Measurements from ENCODE around the gene FAM83G.
A peak's percentile ranks its signal among the peaks of the same experiment; 100 is the strongest.
"Not testable (repeated sequence)": the region's sequence is repeated elsewhere in the genome, so short reads cannot be mapped to it uniquely, and the experiment has no call there.

The FAM83G gene

DNA sequence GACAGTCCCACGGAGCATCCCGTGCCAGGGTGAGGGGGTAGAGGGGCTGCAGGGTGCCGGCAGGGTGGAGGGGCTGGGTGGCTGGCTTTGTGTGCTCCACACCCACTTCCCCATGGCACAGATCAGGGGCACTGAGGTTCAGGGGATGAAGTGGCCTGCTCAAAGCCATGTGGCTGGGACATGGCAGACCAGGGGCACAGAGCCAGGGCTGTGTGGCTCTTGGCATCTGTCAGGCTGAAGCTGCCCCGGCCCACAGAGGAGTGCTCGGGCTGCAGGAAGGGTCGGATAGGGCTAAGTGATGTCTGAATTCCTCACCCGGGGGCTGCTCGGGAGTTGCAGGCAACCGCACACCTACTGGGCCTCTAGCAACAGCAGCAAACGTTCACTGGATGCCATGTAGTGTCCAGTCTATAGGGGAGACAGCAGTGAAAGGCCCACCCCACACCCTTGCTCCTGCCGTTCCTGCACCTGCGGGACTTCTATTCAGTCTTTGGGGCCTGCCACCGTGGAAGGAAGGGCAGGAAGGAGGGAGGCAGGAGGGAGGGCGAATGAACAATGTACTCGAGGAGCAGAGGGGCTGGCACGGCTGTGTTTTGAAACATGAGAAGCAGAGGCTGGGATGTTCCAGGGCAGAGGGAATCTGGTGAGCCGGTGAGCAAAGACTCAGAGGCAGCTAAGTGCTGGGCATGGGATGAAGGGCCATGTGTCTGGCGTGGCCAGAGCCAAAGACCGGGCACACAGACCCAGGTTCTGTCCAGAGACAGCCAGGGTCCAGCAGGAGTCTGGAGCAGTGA lies 37.5 kb downstream of the FAM83G start:
- DNase-seq (ENCODE audit: low spot score), result peak; percentile 82

DNA sequence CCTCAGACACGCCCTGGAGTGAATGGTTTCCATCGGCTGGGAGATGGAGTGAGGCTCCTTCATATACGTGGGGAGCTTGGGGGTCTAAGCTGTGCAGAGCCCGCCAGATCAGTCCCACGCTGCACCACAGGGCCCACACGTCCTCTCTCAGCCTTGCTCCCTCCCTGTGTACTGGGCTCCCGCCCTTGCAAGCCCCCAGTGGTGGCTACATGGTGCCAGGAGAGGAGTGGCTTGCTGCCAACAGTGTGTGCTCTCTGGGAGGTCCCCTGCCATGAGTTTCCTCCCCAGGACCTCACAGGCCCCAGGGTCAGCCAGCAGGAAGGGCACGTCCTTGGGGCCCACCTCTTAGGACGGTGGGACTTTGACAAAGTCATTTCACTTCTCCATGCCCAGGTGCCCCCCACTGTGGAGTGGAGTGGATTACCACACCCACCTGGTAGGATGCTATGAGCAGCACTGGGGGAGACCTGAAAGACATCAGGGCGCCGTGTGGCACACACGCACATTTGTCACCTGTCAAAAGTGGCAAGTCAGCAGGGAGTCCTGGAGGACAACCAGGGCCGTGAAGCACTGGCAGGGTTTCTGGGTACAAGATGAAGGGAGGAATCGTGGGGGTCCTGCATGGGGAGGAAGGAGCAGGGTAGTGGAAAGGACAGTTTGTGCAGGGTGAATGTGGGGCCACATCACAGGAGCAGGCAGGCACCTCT lies 38.9 kb downstream of the FAM83G start:
- no peak for DNase-seq (ENCODE audit: low spot score)

DNA sequence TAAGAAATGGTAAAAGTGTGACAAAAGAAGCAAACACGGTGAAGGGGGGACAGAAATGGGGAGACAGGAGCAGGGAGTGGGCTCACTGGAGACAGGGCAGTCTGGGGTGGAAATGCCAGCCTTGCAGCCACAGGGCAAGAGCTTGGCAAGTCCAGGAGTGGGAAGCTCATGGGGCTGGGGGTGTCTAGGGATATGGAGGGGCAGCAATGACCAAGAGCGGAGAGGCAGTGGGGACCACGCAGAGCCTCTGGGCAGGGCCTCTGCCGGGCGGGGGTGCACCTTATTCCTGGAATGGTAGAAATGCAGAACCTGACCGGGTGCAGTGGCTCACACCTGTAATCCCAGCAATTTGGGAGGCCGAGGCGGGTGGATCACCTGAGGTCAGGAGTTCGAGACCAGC lies 40.0 kb downstream of the FAM83G start:
- no peak for DNase-seq (ENCODE audit: low spot score)

DNA sequence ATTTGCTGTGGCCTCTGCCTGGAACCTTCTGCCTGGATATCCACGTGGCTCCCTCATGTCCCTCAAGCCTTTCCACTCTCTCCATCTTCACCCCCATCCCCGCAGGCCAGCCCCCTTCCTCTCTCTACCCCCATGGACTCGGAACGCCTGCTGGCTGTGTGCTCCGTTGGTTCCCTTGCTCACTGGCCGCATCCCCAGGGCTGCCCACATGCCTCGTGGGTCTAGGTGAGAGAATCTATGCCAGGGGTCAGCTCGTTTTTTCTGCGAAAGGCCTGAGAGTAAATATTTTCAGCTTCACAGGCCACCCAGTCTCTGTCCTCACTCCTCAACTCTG lies 40.6 kb downstream of the FAM83G start:
- no peak for DNase-seq (ENCODE audit: low spot score)

DNA sequence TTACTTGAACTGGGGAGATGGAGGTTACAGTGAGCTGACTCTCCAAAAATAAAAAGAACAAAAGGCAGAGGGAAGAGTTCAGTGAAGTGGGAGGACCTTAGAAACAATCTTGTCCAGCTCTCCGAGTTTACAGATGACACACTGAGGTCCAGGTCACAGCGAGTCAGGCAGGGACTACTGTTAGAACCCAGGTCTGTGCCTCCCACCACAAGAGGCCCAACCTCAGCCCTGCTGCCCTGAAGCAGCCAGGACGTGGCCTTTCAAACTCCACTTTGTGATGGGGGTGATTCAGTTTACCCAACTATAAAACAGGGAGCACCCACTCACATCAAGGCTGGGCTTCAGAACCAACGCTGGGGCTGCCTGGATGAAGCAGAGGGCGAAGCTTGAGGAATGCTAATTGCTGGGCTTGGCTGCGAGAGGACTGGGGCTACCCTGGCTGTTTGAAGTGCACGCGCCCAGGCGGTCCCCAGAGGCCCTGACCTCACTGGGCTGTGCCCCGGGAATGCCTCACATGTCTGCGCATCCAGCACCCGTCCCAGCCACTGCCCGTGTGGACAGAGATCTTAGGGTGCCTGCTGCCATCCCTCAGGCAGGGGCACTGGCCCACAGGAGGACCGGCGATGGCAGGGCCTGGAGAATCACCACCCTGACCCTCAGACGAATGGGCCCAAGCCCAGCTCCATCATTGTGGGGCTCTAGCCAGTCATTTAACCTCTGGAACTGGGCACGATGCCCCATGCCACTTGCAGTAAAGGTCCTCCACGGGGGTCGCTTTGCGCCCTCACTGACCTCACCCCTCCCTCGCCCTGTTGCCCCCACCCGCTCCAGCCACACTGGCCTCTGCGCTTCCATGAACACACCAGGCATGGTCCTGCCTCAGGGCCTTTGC lies 41.2 kb downstream of the FAM83G start:
- DNase-seq (ENCODE audit: low spot score), result no peak

DNA sequence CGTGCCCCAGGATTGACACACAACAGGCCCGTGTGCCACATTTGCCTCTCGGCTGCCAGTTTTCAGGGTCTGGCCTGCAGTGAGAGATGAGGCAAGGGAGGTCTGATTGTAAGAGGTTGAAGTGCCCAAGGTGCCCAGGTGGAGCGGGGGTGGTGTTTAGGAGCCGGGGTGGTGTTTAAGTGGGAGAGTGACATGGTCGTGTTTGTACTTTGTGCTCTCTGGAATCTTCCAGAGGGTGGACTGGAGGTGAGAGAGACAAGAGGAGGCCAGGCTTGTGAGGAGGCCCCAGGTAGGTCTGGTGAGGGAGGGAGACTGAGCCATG lies 42.1 kb downstream of the FAM83G start:
- DNase-seq (ENCODE audit: low spot score), result no peak

DNA sequence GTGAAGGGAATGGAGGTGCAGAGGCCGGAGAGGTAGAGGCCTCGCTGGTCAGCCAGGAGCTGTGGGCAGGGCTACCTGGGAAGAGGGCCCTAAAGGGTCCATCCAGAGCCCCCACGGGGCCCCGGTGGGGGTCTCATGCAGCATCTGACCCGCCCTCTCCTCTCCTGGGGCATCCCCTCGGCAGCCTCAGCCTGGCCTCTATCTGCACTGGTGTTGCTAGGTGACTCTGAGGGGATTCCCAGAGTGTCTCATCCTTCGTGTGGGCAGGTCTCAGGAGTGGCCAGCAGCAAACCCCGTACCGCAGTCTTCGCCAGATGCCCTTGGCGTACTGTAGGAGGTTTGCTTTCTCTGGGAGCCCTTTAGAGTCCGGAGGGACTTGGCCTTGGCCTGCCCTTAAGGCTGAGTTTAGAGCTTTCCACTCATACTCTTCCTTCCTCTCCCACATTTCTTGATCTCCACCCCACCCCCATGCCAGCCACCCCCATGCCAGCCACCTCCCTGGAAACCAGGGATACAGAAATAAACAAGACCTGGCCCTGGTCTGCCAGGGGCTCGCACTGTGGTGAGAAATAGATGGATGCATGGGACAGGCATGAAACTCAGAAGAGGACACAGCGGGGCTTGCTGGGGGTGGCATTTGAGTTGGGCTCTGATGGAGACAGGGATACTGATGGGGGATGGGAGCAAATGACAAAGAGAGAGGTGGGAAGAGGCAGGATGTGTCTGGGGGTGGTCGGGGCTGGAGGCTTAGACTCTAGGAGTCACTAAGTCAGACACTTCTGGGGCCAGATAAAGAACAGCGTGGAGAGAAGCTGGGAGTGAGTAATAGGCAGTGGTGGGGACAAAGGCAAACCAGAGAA lies 42.7 kb downstream of the FAM83G start:
- DNase-seq (ENCODE audit: low spot score), result no peak

DNA sequence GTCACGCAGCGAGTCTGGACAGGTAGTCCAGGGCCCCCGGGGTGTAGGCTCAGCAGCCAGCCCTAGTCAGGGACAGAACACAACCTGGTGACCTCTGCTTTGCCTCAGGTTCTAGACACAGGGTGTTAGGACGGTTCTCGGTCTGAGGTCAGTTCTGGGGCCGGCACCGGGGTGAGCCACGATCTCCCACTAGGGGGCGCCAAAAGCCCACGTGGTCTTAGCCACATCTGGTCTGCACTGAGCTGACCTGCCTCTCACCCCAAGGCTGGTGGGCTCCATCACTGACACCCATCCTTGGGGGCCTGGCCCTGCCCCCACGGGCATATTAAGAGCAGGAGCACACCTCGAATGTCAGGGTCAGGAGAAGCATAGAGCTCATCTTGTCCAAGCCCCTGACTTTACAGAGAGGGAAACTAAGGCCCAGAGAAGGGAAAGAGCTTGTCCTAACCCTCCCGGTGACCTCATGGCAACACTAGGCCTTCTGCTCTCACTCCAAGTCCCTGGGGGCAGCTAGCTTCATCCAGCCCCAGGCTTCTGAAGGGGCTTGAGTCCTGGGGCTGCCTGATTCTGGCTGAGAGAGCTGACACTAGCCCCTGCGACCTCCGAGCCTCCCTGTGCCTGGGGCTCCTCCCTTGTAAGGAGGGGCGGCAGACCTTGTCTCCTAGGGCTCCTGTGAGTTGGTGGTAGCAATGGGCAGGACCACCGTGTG lies 43.6 kb downstream of the FAM83G start:
- peak; percentile 92 for DNase-seq (ENCODE audit: low spot score)

DNA sequence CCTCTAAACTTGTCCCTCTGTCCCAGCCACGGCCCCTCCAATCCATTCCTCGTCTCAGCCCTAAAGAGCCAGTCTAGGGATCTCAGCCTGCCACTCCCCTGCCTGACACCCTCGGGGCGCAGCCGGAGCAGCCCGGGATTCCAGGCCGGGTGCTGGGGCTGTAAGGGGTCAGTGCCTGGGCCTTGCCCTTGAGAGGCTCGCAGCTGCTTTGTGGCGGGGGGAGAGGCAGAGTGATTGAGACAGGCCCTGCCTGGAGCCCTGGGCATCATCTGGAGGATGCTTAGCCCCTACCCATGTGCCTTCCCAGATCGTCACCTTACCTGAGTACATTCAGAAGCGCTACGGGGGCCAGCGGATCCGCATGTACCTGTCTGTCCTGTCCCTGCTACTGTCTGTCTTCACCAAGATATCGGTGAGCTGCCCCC lies 44.3 kb downstream of the FAM83G start:
- DNase-seq (ENCODE audit: low spot score), result no peak

DNA sequence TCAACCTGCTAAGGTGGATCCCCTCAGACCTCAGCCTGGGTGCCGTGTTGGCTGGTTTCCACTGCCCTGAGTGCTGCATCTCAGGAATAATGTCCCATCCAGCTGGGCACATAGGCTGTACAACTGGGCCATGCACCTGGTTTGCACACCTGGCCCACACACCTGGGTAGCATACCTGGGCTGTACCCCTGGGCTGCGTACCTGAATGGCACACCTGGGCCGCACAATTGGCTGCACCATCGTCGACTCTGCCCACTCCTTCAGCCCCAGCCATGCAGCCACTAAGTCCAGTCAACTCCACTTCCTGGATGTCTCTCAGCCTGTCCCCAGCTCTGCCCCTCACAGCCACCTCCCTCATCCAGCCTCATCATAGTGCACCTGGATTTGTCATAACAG lies 44.7 kb downstream of the FAM83G start:
- no peak for DNase-seq (ENCODE audit: low spot score)

DNA sequence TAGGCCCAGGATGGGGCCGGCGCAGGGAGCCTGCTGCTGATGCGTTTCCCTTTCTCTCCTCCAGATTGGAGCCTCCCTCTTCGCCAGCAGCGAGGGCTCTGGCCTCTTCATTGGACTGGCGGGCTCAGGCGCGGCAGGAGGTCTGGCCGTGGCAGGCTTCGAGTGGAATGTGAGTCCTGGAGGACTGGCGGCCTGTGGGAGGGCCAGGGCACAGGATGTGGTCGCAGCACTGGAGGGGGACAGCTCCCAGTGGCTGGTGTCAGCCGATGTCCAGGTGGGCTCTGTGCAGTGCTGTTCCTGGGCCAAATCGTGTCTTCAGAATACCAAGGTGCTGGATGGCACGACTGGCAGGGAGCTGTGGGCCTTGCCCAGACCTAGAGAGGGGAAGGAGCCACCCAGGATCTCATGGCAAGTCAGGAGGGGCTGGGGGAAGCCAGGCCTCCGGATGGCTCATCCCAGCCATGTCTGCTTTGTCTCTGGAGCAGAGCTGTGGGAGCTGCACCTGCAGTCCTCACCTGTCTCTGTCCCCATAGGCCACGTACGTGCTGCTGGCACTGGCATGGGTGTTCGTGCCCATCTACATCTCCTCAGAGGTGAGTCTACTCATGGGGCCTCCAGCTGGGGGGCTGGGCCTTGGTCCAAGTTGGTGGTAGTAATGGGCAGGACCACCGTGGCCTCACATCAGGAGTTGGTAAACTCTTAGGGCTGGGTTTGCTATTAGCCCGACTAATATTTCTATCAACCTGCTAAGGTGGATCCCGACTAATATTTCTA lies 45.3 kb downstream of the FAM83G start:
- peak; percentile 14 for DNase-seq (ENCODE audit: low spot score)

DNA sequence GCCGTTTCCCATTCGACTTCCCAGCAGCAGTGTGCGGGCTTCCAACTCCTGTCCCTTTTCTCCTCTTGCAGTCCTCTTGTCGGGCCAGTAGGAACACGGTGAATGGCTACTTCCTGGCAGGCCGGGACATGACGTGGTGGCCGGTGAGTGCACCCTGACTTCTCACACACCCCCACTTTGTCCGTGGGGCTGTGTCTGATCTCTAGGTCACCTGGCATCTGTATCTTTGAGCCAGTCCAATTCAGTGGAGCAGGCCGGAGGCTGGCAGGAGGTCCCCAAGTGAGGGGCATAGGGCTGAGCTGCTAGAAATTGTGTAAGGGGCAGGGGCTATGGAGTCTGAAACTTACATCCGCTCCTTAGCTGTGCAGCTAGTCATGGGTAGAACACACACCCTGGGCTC lies 46.0 kb downstream of the FAM83G start:
- no peak for DNase-seq (ENCODE audit: low spot score)

DNA sequence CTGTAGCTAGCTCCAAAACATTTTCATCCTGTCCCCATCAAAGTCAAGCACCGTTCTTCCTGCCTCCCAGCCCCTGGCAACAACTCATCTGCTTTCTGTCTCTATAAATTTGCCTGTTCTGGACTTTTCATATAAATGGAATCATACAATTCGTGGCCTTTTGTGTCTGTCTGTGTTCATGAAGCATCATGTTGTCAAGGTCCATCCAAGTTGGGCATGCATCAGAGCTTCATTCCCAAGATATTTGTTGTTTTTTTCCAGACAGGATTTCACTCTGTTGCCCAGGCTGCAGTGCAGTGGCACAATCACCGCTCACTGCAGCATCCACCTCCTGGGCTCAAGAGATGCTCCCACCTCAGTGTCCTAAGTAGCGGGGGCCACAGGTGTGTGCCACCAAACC lies 46.7 kb downstream of the FAM83G start:
- DNase-seq (ENCODE audit: low spot score), result no peak

DNA sequence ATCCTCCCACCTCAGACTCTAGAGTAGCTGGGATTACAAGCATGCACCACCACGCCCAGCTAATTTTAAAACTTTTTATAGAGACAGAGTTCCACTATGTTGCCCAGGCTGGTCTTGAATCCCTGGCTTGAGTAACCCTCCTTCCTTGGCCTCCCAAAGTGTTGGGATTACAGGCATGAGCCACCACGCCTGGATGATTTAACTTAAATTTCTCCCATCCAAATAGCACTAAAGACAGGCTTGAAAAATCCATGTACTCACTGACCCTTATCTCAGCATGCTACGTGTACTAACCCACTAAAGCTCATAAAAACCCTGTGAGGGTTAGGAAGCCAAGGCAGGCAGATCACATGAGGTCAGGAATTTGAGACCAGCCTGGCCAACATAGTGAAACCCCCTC lies 48.0 kb downstream of the FAM83G start:
- DNase-seq (ENCODE audit: low spot score), result no peak

DNA sequence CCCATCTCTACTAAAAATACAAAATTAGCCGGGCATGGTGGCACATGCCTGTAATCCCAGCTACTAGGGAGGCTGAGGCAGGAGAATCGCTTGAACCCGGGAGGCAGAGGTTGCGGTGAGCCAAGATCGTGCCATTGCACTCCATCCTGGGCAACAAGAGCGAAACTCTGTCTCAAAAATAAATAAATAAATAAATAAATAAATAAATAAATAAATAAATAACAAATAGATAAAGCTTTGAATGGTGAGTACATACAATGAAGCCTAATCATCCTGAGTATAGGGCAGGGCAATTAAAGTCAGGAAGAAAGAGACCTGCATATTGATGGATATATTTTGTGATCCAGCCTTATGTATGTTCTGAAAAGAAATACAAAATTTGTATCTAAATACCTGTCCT lies 48.5 kb downstream of the FAM83G start:
- not testable (repeated sequence) for DNase-seq (ENCODE audit: low spot score)

DNA sequence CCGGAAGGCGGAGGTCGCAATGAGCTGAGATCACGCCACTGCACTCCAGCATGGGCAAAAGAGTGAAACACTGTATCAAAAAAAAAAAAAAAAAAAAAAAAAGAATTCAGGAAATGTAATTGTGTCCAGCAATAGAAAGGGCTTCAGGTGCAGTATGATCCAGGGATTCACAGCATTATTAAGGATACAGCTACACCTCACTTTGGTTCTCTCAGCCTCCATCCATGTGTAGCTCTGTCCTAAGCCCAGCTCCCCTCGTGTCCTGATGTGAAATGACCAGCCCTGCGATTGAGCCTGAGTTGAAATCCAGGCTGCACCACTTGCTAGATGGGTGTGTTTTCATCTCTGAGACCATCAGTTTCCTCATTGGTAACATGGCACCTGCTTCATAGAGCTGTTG lies 49.6 kb downstream of the FAM83G start:
- no peak for DNase-seq (ENCODE audit: low spot score)

DNA sequence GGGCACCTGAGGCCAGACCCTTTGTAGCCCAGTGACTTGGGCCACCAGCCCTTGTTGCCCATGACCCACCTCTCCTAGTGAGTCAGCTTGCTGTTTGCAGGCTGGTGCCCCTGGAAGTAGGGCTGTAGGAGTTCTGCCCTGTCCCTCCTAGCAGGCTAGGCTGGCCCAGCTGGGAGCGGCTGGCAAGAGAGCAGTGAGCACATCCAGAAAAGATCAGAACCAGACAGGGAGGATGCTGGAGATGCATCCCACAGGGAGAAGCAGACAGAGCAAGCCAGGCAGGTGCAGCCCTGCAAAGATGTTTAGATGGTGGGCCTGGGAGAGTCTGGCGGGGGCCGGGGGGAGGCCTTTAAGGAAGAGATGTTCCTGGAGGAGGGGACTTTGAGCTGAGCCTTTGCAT lies 50.2 kb downstream of the FAM83G start:
- DNase-seq (ENCODE audit: low spot score), result no peak

DNA sequence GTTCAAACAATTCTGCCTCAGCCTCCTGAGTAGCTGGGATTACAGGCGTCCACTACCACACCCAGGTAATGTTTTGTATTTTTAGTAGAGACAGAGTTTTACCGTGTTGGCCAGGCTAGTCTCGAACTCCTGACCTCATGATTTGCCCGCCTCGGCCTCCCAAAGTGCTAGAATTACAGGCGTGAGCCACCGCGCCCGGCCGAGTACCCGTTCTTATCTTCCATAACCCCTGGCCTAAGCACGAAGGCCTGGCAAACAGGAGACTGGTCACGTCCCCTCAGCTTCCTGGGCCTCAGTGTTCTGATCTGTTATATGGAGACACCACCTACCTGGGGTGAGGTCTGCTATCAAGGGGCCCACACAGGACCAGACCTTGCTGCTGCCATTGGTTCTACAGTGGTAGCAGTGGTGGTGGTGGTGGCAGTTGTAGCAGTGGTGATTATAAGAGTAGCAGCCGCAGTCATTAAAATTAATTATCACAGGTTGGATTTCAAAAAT lies 51.3 kb downstream of the FAM83G start:
- no peak for DNase-seq (ENCODE audit: low spot score)

DNA sequence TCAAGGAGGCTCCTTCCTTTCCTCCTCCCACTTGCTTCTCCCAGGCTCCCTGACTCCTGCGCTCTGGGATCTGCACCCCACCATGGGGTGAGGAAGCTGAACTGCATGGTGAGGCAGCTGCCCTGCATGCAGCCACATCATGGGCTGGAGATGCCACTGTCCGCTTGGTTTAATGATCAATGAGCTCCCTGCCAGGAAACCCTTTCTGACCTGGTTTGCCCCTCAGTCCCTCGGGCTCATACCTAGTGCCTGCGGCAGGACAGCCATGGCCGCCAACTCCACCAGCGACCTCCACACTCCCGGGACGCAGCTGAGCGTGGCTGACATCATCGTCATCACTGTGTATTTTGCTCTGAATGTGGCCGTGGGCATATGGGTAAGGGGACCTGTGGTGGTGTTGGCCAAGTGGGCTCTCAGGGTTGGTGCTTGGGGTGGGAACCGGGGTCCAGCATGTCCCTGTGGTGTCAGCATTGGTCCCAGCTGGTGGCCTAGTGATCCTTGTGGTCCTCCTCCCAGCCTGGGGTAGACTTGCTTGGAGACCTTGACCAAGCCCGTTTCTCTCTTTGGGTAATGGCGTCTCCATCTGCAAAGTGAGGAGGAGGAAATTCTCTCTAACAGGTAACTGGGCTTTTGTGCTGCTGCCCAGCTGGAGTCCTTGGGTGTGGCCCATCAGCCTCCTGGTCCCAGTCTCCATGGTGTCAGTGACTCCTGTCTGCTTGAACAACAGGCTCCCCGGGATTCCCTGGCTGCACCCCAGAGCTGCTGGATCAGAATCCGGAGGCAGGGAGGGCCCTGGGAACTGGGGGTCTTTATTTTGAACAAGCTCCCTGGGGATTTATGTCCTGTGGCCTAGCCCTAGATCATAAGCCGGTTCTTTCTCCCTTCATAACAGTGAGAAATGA lies 52.4 kb downstream of the FAM83G start, which contains the start of gene SLC5A10:
TSS of gene SLC5A10 (plus strand) at position 225 of the 902 bp plus-strand sequence. CDS start at position 266, 41 bp downstream.
- DNase-seq (ENCODE audit: low spot score), result peak; percentile 78

All from iPS-NIHi11 (cell line).